SK-N-SH (cell line): ENCODE results near the gene PEPD. TPM values are rescaled to one million over a fixed set of nuclear protein-coding genes. Genes with fewer than 3 reads are reported as not detected.

ENCODE experiments used
- CTCF ChIA-PET: fragments of 300-600, 350-600 bp; formaldehyde crosslinking; extraction: SDS; loops from one replicate; lab custom pipeline; 2021; lab: Yijun Ruan, JAX
- POLR2A ChIA-PET: fragments of 350-600 bp; sonication (Branson Sonifier 250); formaldehyde crosslinking; extraction: SDS; loops from one replicate; lab custom pipeline; 2020; ENCODE audit warnings: antibody characterized with exemption, inconsistent platforms; lab: Yijun Ruan, JAX
- DNase-seq: peaks from one replicate; pipeline ENCODE4 v3.0.0; 2012
- H2AFZ ChIP-seq: fragments of 200-600 bp; sonication (generic); 2 replicates; pipeline ENCODE4 v1.8.1; 2016; ENCODE audit warnings: antibody characterized with exemption, mild to moderate bottlenecking, low read depth
- H3F3A ChIP-seq: fragments of 200-600 bp; sonication (generic); replicated peaks from 2 replicates; pipeline ENCODE3; 2016; ENCODE audit warnings: antibody characterized with exemption, mild to moderate bottlenecking; ENCODE audit not compliant: insufficient read depth
- H3K27ac ChIP-seq, 2 experiments: fragments of 200-500 bp in 1 of 2; fragments of 200-600 bp in 1 of 2; sonication (Bioruptor generic) in 1 of 2; sonication (generic), shearing (Covaris generic) in 1 of 2; 2 replicates each; pipeline versions ENCODE4 v1.5.1 to v1.6.1; 2014 to 2016; ENCODE audit warnings: low read depth in 2 of 2, inconsistent platforms in 1 of 2, low read length in 1 of 2, mild to moderate bottlenecking in 1 of 2, mixed read lengths in 1 of 2
- H3K27me3 ChIP-seq: fragments of 200-600 bp; sonication (generic), shearing (Covaris generic); 2 replicates; pipeline ENCODE4 v1.6.1; 2016; ENCODE audit warnings: mixed run types; ENCODE audit not compliant: insufficient read depth
- H3K36me3 ChIP-seq, 2 experiments: fragments of 200-500 bp in 1 of 2; fragments of 200-600 bp in 1 of 2; sonication (Bioruptor generic) in 1 of 2; sonication (generic) in 1 of 2; replicated peaks in 1 of 2; 2 replicates each; pipeline versions ENCODE3 to v1.5.1; 2014 to 2016; ENCODE audit warnings: low read length in 1 of 2, mild to moderate bottlenecking in 1 of 2; ENCODE audit not compliant: insufficient read depth in 2 of 2, control insufficient read depth in 1 of 2
- H3K4me1 ChIP-seq, 2 experiments: fragments of 200-500 bp in 1 of 2; fragments of 200-600 bp in 1 of 2; sonication (Bioruptor generic) in 1 of 2; sonication (generic), shearing (Covaris generic) in 1 of 2; 2 replicates each; pipeline versions ENCODE4 v1.5.1 to v1.6.1; 2014 to 2016; ENCODE audit warnings: low read depth in 1 of 2, low read length in 1 of 2, mixed run types in 1 of 2; ENCODE audit not compliant: insufficient read depth in 2 of 2, control insufficient read depth in 1 of 2
- H3K4me2 ChIP-seq: fragments of 200-600 bp; sonication (generic), shearing (Covaris generic); 2 replicates; pipeline ENCODE4 v1.6.1; 2017; ENCODE audit warnings: mixed run types
- H3K4me3 ChIP-seq, 2 experiments: fragments of 200-500 bp in 1 of 2; fragments of 200-600 bp in 1 of 2; sonication (Bioruptor generic) in 1 of 2; sonication (generic), shearing (Covaris generic) in 1 of 2; 2 replicates each; pipeline versions ENCODE4 v1.5.1 to v1.8.1; 2014 to 2016; ENCODE audit warnings: low read depth in 2 of 2, inconsistent platforms in 1 of 2, low read length in 1 of 2, mild to moderate bottlenecking in 1 of 2, mixed read lengths in 1 of 2, moderate library complexity in 1 of 2
- H3K79me2 ChIP-seq: fragments of 200-600 bp; sonication (generic); 2 replicates; pipeline ENCODE4 v1.8.1; 2017; ENCODE audit warnings: mild to moderate bottlenecking; ENCODE audit not compliant: insufficient read depth
- H3K9ac ChIP-seq: fragments of 200-600 bp; sonication (generic); 2 replicates; pipeline ENCODE4 v1.6.1; 2017; ENCODE audit warnings: mixed run types
- H3K9me2 ChIP-seq: fragments of 200-600 bp; sonication (generic); 2 replicates; pipeline ENCODE4 v1.6.1; 2017; ENCODE audit warnings: mixed run types
- H3K9me3 ChIP-seq: fragments of 200-600 bp; sonication (generic); 2 replicates; pipeline ENCODE4 v1.6.1; 2017; ENCODE audit warnings: mixed run types, mild to moderate bottlenecking, moderate library complexity
- H4K20me1 ChIP-seq: fragments of 200-600 bp; sonication (generic); 2 replicates; pipeline ENCODE4 v1.6.1; 2017; ENCODE audit warnings: mild to moderate bottlenecking, mixed run types; ENCODE audit not compliant: insufficient read depth
- GABPA ChIP-seq: IDR thresholded peaks from 2 replicates; pipeline ENCODE4 v1.4.0; 2012; ENCODE audit warnings: low read depth, mild to moderate bottlenecking
- MXI1 ChIP-seq: IDR thresholded peaks from 2 replicates; pipeline ENCODE4 v1.6.1; 2012; ENCODE audit warnings: mild to moderate bottlenecking, low read depth, low read length, improper control_type of control experiment
- NFIC ChIP-seq: IDR thresholded peaks from 2 replicates; pipeline ENCODE4 v1.4.0; 2012; ENCODE audit warnings: borderline replicate concordance
- POLR2AphosphoS5 ChIP-seq: IDR thresholded peaks from 2 replicates; pipeline ENCODE4 v1.6.1; 2012; ENCODE audit warnings: low read depth, low read length
- TCF12 ChIP-seq: IDR thresholded peaks from 2 replicates; pipeline ENCODE4 v1.4.0; 2012
- WGBS: methylation state at CpG from one replicate; pipeline ENCODE4 v1.1.6; 2017; ENCODE audit warnings: low lambda C conversion rate; 5-methylcytosine and 5-hydroxymethylcytosine counted together
- polyA plus RNA-seq, 3 experiments: library from polyadenylated mRNA; depleted of rRNA; stranded (reverse); fragments of >200 nt; gene quantifications; 2 replicates each; pipeline ENCODE4 v1.2.3, GENCODE V29; 2012
- TF ChIP-seq, protein P1 (sequence below): IDR thresholded peaks from 2 replicates; pipeline ENCODE4 v1.6.1; 2012; ENCODE audit warnings: mild to moderate bottlenecking, low read depth, low read length, moderate library complexity
- TF ChIP-seq, protein P2 (sequence below): fragments of 200-600 bp; sonication (generic); IDR thresholded peaks from 2 replicates; pipeline ENCODE4 v1.6.1; 2017; ENCODE audit warnings: antibody characterized with exemption, mild to moderate bottlenecking, moderate library complexity

The PEPD gene
- polyA plus RNA-seq, 1 of the 3 experiments (the other 2 are of a cell fraction) = 88.9 TPM

GRCh38 chr19:33375156-33375836 lies 146.3 kb downstream of the PEPD start:
- 87% methylated on average over 9 of the region's 9 CpGs for WGBS
- H3F3A ChIP-seq = peaks cover 13% of the 10 kb centered on the region

DNA sequence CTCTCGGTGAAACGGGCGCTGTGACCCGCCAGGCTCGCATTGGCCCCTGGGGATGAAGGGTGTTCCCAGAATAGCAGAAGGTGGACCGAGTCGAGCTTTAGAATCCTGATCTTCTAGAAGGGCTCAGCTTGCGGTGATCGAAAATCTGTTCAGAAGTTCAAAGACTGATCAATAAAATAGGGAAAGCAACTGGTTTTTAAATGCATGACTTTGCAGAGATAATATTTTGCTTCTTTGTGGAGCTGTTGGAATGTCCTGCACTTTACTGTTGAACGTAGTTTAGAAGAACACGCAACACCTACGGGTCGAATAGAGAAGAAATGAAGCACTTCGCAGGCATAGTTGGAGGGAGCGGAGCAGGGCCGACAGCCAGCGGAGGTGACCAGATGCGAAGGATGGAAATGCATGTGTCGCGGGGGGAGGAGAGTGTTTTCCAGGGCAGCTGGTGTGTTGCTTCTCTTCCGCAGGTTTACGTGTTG lies 147.3 kb downstream of the PEPD start:
- Histone ChIP-seq H3K27ac (peak overlapping the region; percentile 89 to 90), H2AFZ (no peak overlapping the region), H3K9me2 (no peaks in the 10 kb centered on the region), H3K9me3 (no peaks in the 10 kb centered on the region), H3K4me2 (peak overlapping the region; percentile 87), H3K4me3 (peak overlapping the region; percentile 78 to 83), H3K27me3 (no peaks in the 10 kb centered on the region), H3F3A (peaks cover 13% of the 10 kb centered on the region), H3K4me1 (peaks cover 13 to 20% of the 10 kb centered on the region in 2 experiments; a peak in 3 of 4 replicates), H4K20me1 (peaks cover 51% of the 10 kb centered on the region), H3K9ac (peak overlapping the region; percentile 69), H3K36me3 (peaks cover 4% of the 10 kb centered on the region in 2 experiments), H3K79me2 (peaks cover 53% of the 10 kb centered on the region)
- ChIA-PET POLR2A (interaction anchor here (0.9 to 2.4 kb wide), 9 partner anchors 9 to 422 kb away, joined by 3 to 10 read pairs (median 5); partner anchors contain the start of genes CEBPA, KCTD15 and SLC7A10), CTCF (interaction anchor here (0.7 to 3.4 kb wide), 16 partner anchors 10 to 722 kb away, joined by 3 to 21 read pairs (median 4); partner anchors contain the start of gene CEBPA)
- peak; percentile 53 for DNase-seq
- TF ChIP-seq, protein P1, sequence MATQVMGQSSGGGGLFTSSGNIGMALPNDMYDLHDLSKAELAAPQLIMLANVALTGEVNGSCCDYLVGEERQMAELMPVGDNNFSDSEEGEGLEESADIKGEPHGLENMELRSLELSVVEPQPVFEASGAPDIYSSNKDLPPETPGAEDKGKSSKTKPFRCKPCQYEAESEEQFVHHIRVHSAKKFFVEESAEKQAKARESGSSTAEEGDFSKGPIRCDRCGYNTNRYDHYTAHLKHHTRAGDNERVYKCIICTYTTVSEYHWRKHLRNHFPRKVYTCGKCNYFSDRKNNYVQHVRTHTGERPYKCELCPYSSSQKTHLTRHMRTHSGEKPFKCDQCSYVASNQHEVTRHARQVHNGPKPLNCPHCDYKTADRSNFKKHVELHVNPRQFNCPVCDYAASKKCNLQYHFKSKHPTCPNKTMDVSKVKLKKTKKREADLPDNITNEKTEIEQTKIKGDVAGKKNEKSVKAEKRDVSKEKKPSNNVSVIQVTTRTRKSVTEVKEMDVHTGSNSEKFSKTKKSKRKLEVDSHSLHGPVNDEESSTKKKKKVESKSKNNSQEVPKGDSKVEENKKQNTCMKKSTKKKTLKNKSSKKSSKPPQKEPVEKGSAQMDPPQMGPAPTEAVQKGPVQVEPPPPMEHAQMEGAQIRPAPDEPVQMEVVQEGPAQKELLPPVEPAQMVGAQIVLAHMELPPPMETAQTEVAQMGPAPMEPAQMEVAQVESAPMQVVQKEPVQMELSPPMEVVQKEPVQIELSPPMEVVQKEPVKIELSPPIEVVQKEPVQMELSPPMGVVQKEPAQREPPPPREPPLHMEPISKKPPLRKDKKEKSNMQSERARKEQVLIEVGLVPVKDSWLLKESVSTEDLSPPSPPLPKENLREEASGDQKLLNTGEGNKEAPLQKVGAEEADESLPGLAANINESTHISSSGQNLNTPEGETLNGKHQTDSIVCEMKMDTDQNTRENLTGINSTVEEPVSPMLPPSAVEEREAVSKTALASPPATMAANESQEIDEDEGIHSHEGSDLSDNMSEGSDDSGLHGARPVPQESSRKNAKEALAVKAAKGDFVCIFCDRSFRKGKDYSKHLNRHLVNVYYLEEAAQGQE = no peak
- TF ChIP-seq POLR2AphosphoS5 = no peak
- TF ChIP-seq, protein P2, sequence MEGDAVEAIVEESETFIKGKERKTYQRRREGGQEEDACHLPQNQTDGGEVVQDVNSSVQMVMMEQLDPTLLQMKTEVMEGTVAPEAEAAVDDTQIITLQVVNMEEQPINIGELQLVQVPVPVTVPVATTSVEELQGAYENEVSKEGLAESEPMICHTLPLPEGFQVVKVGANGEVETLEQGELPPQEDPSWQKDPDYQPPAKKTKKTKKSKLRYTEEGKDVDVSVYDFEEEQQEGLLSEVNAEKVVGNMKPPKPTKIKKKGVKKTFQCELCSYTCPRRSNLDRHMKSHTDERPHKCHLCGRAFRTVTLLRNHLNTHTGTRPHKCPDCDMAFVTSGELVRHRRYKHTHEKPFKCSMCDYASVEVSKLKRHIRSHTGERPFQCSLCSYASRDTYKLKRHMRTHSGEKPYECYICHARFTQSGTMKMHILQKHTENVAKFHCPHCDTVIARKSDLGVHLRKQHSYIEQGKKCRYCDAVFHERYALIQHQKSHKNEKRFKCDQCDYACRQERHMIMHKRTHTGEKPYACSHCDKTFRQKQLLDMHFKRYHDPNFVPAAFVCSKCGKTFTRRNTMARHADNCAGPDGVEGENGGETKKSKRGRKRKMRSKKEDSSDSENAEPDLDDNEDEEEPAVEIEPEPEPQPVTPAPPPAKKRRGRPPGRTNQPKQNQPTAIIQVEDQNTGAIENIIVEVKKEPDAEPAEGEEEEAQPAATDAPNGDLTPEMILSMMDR = peak; percentile 30; the same call in 1 of the 2 replicates
- no peak for TF ChIP-seq GABPA
- TF ChIP-seq MXI1 = peak; percentile 75
- WGBS = 3% methylated on average over 19 of the region's 22 CpGs

More at GRCh38 chr19:33375156-33375836, 146.3 kb downstream of the PEPD start:
- Histone ChIP-seq H3K4me2 (peak overlapping the region; percentile 87), H3K4me1 (peaks cover 13 to 20% of the 10 kb centered on the region in 2 experiments; a peak in 3 of 4 replicates), H4K20me1 (peaks cover 61% of the 10 kb centered on the region), H2AFZ (no peak overlapping the region), H3K79me2 (peaks cover 63% of the 10 kb centered on the region), H3K9ac (peak overlapping the region; percentile 69; the same call in 1 of the 2 replicates), H3K27ac (no peak overlapping the region), H3K27me3 (no peaks in the 10 kb centered on the region), H3K36me3 (peaks cover 10 to 11% of the 10 kb centered on the region in 2 experiments), H3K4me3 (peak overlapping the region; percentile 78 to 83; a peak in 2 of 4 replicates), H3K9me3 (no peaks in the 10 kb centered on the region), H3K9me2 (no peaks in the 10 kb centered on the region)
- ChIA-PET POLR2A (interaction anchor here (0.9 to 2.4 kb wide), 3 partner anchors 13 to 421 kb away, joined by 3 to 9 read pairs (median 3); partner anchors contain the start of gene KCTD15), CTCF (interaction anchor here (1.0 to 3.0 kb wide), 7 partner anchors 9 to 191 kb away, joined by 3 to 15 read pairs (median 7); no protein-coding TSS in a partner anchor)
- no peak; the same call in 1 of the 2 replicates for TF ChIP-seq NFIC
- 0 out of 2 replicates have a peak, but pooled peaks have one; percentile 36 for TF ChIP-seq TCF12
- no peak for DNase-seq
